ENCODE data around the gene CDK17.
A peak's percentile ranks its signal among the peaks of the same experiment; 100 is the strongest.
"Not testable (repeated sequence)": the region's sequence is repeated elsewhere in the genome, so short reads cannot be mapped to it uniquely, and the experiment has no call there.

The CDK17 gene

DNA sequence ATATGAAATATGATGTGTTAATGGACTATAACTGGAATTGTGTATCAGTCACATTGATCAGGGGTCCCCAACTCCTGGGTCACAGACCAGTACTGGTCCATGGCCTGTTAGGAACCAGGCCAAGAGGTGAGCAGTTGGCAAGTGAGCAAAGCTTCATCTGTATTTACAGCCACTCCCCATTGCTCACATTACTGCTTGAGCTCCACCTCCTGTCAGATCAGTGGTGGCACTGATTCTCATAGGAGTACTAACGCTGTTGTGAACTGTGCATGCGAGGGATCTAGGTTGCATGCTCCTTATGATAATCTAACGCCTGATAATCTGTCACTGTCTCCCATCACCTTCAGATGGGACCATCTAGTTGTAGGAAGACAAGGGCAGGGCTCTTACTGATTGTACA is 72.3 kb downstream of the CDK17 start:
- H3K9ac ChIP-seq (ENCODE audit: low read depth in 1 of 2, low read length in 2 of 2) = no peak overlapping the region
- H3K4me3 ChIP-seq (ENCODE audit: low read length in 2 of 2) = no peak overlapping the region
- no peak overlapping the region for H3K27ac ChIP-seq (ENCODE audit: low read depth in 2 of 2, low read length in 2 of 2)
- H3K36me3 ChIP-seq (ENCODE audit: control insufficient read depth in 2 of 2, insufficient read depth in 2 of 2, low read length in 2 of 2) = peaks cover 0 to 14% of the 10 kb centered on the region in 2 donors
- H3K9me3 ChIP-seq (ENCODE audit: control insufficient read depth in 2 of 2, low read length in 2 of 2) = no peaks in the 10 kb centered on the region
- no peaks in the 10 kb centered on the region for H3K27me3 ChIP-seq (ENCODE audit: control insufficient read depth in 2 of 2, insufficient read depth in 2 of 2, low read length in 2 of 2)
- no peaks in the 10 kb centered on the region for H3K4me1 ChIP-seq (ENCODE audit: control insufficient read depth in 2 of 2, insufficient read depth in 2 of 2, low read length in 2 of 2)

DNA sequence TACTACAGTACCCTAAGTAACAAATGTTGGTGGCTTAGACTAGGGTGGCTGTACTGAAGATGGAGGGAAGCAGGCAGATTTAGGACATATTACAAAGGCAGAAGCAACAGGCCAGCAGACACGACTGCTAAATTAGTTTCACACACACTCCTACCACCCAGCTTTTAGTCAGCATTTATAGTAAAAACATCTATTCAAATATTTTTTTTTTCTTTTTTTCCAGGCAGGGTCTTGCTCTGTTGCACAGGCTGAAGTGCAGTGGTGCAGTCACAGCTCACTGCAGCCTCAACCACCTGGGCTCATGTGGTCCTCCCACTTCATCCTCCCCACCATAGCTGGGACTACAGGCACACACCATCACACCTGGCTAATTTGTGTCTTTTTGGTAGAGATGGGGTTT is 72.9 kb downstream of the CDK17 start:
- H3K9me3 ChIP-seq (ENCODE audit: control insufficient read depth in 2 of 2, low read length in 2 of 2) = no peaks in the 10 kb centered on the region
- no peaks in the 10 kb centered on the region for H3K27me3 ChIP-seq (ENCODE audit: control insufficient read depth in 2 of 2, insufficient read depth in 2 of 2, low read length in 2 of 2)
- no peak overlapping the region for H3K4me3 ChIP-seq (ENCODE audit: low read length in 2 of 2)
- no peaks in the 10 kb centered on the region for H3K4me1 ChIP-seq (ENCODE audit: control insufficient read depth in 2 of 2, insufficient read depth in 2 of 2, low read length in 2 of 2)
- peaks cover 0 to 17% of the 10 kb centered on the region in 2 donors for H3K36me3 ChIP-seq (ENCODE audit: control insufficient read depth in 2 of 2, insufficient read depth in 2 of 2, low read length in 2 of 2)
- H3K27ac ChIP-seq (ENCODE audit: low read depth in 2 of 2, low read length in 2 of 2) = no peak overlapping the region
- H3K9ac ChIP-seq (ENCODE audit: low read depth in 1 of 2, low read length in 2 of 2) = no peak overlapping the region

DNA sequence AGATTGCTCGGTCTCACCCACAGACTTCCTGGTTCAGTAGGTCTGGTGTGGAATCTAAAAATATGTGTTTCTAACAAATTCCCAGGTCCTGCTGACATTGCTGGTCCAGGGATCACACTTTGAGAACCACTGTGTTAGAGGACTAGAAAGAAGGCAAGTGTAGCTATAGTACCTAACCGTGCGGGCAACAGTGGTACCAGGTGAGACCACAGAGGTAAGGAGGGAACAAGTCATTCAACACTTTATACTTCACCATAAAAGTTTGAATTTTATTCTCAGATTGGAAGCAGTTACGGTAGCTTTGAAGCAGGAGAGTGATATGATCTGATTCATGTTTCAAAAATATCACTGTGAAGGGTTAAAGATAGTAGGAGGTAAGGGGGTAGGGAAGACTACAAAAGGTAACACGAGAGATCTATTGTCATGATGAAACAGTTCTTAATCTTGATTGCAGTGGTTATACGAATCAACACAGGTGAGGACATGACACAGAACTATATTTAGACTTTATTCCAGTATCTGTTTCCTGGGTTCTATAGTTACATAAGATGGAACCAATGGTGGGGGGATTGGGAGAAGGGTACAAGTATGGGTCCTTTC is 73.5 kb downstream of the CDK17 start:
- Histone ChIP-seq H3K4me1 (ENCODE audit: control insufficient read depth in 2 of 2, insufficient read depth in 2 of 2, low read length in 2 of 2) (no peaks in the 10 kb centered on the region), H3K36me3 (ENCODE audit: control insufficient read depth in 2 of 2, insufficient read depth in 2 of 2, low read length in 2 of 2) (peaks cover 0 to 23% of the 10 kb centered on the region in 2 donors), H3K4me3 (ENCODE audit: low read length in 2 of 2) (no peak overlapping the region), H3K9me3 (ENCODE audit: control insufficient read depth in 2 of 2, low read length in 2 of 2) (no peaks in the 10 kb centered on the region), H3K9ac (ENCODE audit: low read depth in 1 of 2, low read length in 2 of 2) (no peak overlapping the region), H3K27me3 (ENCODE audit: control insufficient read depth in 2 of 2, insufficient read depth in 2 of 2, low read length in 2 of 2) (no peaks in the 10 kb centered on the region), H3K27ac (ENCODE audit: low read depth in 2 of 2, low read length in 2 of 2) (no peak overlapping the region)

DNA sequence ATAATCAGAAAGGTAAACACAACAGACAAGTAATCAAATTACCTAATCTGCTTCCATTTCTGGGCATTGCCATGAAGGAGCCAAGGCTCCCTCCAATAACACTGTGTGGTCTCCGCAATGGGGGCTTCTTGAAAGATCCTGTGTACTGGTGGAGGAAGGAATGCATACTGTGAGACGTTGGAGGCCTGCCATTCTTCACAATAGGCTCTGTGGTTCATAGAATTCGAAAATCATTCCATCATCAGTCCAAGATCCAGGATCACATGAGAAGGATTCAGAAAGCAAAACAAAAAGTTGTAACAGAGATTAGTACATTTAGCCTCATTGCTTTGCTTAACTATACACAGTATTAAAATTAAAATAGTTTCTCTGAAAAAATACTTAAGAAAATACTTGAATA is 76.3 kb downstream of the CDK17 start:
- Histone ChIP-seq H3K36me3 (ENCODE audit: control insufficient read depth in 2 of 2, insufficient read depth in 2 of 2, low read length in 2 of 2) (peaks cover 0 to 23% of the 10 kb centered on the region in 2 donors), H3K27me3 (ENCODE audit: control insufficient read depth in 2 of 2, insufficient read depth in 2 of 2, low read length in 2 of 2) (no peaks in the 10 kb centered on the region), H3K4me3 (ENCODE audit: low read length in 2 of 2) (no peak overlapping the region), H3K9ac (ENCODE audit: low read depth in 1 of 2, low read length in 2 of 2) (no peak overlapping the region), H3K4me1 (ENCODE audit: control insufficient read depth in 2 of 2, insufficient read depth in 2 of 2, low read length in 2 of 2) (no peaks in the 10 kb centered on the region), H3K27ac (ENCODE audit: low read depth in 2 of 2, low read length in 2 of 2) (no peak overlapping the region), H3K9me3 (ENCODE audit: control insufficient read depth in 2 of 2, low read length in 2 of 2) (no peaks in the 10 kb centered on the region)

DNA sequence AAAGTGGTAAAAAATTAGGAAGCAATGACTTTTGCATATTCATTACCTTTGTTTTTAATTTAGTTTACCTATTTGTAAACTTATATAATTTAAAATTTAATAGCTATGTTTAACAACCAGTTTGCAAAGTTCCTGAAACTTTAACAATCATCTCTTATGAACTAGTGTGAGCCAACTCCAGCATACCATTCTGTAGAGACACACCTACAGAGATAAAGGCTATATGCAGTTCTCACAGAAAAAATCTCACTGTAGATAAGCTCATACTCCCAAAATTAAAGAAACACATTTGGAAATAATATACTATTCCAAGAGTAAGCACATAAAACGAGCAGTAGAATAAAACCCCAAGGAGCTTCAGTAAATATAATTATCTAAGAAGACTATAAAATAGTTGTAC is 77.5 kb downstream of the CDK17 start:
- H3K4me1 ChIP-seq (ENCODE audit: control insufficient read depth in 2 of 2, insufficient read depth in 2 of 2, low read length in 2 of 2) = no peaks in the 10 kb centered on the region
- H3K9me3 ChIP-seq (ENCODE audit: control insufficient read depth in 2 of 2, low read length in 2 of 2) = no peaks in the 10 kb centered on the region
- no peak overlapping the region for H3K4me3 ChIP-seq (ENCODE audit: low read length in 2 of 2)
- H3K27ac ChIP-seq (ENCODE audit: low read depth in 2 of 2, low read length in 2 of 2) = no peak overlapping the region
- H3K27me3 ChIP-seq (ENCODE audit: control insufficient read depth in 2 of 2, insufficient read depth in 2 of 2, low read length in 2 of 2) = no peaks in the 10 kb centered on the region
- H3K9ac ChIP-seq (ENCODE audit: low read depth in 1 of 2, low read length in 2 of 2) = no peak overlapping the region
- H3K36me3 ChIP-seq (ENCODE audit: control insufficient read depth in 2 of 2, insufficient read depth in 2 of 2, low read length in 2 of 2) = peaks cover 0 to 23% of the 10 kb centered on the region in 2 donors

DNA sequence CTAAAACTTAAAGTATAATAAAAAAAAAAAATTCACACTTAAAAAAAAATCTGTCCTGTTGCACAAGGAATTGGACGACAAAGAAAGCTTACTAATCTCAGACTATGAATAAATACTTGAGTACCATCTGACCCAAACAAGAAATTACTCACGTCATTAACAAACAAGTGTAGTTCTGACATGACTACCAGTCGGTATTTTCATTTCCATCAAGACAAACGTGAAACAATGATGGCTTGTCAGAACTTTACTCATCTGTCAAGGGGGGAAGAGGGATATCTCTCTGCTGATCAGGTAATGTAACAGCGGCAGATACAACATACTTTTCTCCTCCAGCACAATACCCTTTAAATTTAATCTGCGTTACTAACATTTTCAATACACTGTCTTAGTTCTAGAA is 78.3 kb downstream of the CDK17 start:
- H3K9me3 ChIP-seq (ENCODE audit: control insufficient read depth in 2 of 2, low read length in 2 of 2) = no peaks in the 10 kb centered on the region
- H3K27me3 ChIP-seq (ENCODE audit: control insufficient read depth in 2 of 2, insufficient read depth in 2 of 2, low read length in 2 of 2) = no peaks in the 10 kb centered on the region
- no peak overlapping the region for H3K9ac ChIP-seq (ENCODE audit: low read depth in 1 of 2, low read length in 2 of 2)
- no peak overlapping the region for H3K27ac ChIP-seq (ENCODE audit: low read depth in 2 of 2, low read length in 2 of 2)
- H3K4me3 ChIP-seq (ENCODE audit: low read length in 2 of 2) = no peak overlapping the region
- H3K4me1 ChIP-seq (ENCODE audit: control insufficient read depth in 2 of 2, insufficient read depth in 2 of 2, low read length in 2 of 2) = no peaks in the 10 kb centered on the region
- peaks cover 0 to 23% of the 10 kb centered on the region in 2 donors for H3K36me3 ChIP-seq (ENCODE audit: control insufficient read depth in 2 of 2, insufficient read depth in 2 of 2, low read length in 2 of 2)

DNA sequence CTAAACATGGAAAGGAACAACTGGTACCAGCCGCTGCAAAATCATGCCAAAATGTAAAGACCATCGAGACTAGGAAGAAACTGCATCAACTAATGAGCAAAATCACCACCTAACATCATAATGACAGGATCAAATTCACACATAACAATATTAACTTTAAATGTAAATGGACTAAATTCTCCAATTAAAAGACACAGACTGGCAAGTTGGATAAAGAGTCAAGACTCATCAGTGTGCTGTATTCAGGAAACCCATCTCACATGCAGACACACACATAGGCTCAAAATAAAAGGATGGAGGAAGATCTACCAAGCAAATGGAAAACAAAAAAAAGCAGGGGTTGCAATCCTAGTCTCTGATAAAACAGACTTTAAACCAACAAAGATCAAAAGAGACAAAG is 82.4 kb downstream of the CDK17 start:
- not testable (repeated sequence) for H3K9me3 ChIP-seq (ENCODE audit: control insufficient read depth in 2 of 2, low read length in 2 of 2); H3K27me3 ChIP-seq (ENCODE audit: control insufficient read depth in 2 of 2, insufficient read depth in 2 of 2, low read length in 2 of 2); H3K4me1 ChIP-seq (ENCODE audit: control insufficient read depth in 2 of 2, insufficient read depth in 2 of 2, low read length in 2 of 2); H3K4me3 ChIP-seq (ENCODE audit: low read length in 2 of 2); H3K9ac ChIP-seq (ENCODE audit: low read depth in 1 of 2, low read length in 2 of 2); H3K27ac ChIP-seq (ENCODE audit: low read depth in 2 of 2, low read length in 2 of 2)
- peaks cover 0 to 11% of the 10 kb centered on the region in 2 donors for H3K36me3 ChIP-seq (ENCODE audit: control insufficient read depth in 2 of 2, insufficient read depth in 2 of 2, low read length in 2 of 2)

DNA sequence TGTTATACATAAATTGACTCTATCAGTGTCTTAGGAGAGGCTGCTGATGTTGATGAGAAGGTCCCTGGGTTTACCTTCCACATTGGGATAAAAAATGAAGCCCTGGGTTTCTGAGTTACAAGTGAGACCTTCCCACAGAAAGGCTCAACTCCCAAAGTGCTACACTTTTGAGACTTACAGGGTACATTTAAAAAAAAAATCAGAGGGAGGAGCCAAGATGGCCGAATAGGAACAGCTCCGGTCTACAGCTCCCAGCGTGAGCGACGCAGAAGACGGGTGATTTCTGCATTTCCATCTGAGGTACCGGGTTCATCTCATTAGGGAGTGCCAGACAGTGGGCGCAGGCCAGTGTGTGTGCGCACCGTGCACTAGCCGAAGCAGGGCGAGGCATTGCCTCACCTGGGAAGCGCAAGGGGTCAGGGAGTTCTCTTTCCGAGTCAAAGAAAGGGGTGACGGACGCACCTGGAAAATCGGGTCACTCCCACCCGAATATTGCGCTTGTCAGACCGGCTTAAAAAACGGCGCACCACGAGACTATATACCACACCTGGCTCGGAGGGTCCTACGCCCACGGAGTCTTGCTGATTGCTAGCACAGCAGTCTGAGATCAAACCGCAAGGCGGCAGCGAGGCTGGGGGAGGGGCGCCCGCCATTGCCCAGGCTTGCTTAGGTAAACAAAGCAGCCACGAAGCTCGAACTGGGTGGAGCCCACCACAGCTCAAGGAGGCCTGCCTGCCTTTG is 84.3 kb downstream of the CDK17 start:
- not testable (repeated sequence) for H3K9me3 ChIP-seq (ENCODE audit: control insufficient read depth in 2 of 2, low read length in 2 of 2); H3K36me3 ChIP-seq (ENCODE audit: control insufficient read depth in 2 of 2, insufficient read depth in 2 of 2, low read length in 2 of 2); H3K27me3 ChIP-seq (ENCODE audit: control insufficient read depth in 2 of 2, insufficient read depth in 2 of 2, low read length in 2 of 2); H3K4me1 ChIP-seq (ENCODE audit: control insufficient read depth in 2 of 2, insufficient read depth in 2 of 2, low read length in 2 of 2)
- Histone ChIP-seq H3K9ac (ENCODE audit: low read depth in 1 of 2, low read length in 2 of 2) (peak overlapping the region in 1 of 2 donors; percentile 7), H3K4me3 (ENCODE audit: low read length in 2 of 2) (peak overlapping the region; percentile 50 to 64), H3K27ac (ENCODE audit: low read depth in 2 of 2, low read length in 2 of 2) (peak overlapping the region; percentile 10 to 56)

DNA sequence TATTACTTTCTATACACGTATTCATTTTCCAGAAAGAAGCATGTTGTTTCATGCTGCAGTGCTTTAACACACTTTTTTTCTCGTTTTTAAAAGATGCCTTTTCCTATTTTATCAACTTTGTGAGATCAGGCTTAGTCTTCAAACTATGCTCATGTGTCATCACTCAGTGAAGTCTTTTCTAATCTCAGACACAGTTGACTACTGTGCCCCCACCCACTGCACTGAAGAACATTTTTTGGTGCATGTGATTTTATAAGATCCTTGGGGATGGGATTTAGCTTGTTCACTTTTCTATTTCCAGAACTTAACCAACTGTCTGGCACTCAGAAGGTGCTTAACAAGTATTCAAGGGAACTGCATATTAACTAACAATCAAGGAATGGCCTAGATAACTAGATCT is 85.5 kb downstream of the CDK17 start:
- Histone ChIP-seq H3K27ac (ENCODE audit: low read depth in 2 of 2, low read length in 2 of 2) (no peak overlapping the region), H3K9me3 (ENCODE audit: control insufficient read depth in 2 of 2, low read length in 2 of 2) (no peaks in the 10 kb centered on the region), H3K27me3 (ENCODE audit: control insufficient read depth in 2 of 2, insufficient read depth in 2 of 2, low read length in 2 of 2) (no peaks in the 10 kb centered on the region)

DNA sequence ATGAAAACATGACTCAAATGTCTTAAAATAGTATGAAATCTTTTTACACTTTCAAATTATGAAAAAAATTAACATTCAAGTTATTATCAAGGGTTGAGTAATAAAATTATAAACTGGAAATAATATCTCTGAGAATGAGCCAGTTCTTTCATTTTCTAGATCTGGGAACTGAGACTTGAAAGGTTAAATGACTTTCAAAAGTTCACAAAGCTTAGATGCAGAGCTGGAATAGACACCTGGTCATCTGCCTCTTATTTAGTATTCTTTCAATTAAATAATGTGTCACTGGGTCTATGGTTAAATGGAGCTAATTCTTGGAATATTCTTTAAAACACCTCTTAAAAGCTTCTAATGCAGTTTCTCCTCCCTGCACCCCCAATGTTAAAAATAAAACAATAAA is 86.6 kb downstream of the CDK17 start:
- no peaks in the 10 kb centered on the region for H3K27me3 ChIP-seq (ENCODE audit: control insufficient read depth in 2 of 2, insufficient read depth in 2 of 2, low read length in 2 of 2)
- no peaks in the 10 kb centered on the region for H3K4me1 ChIP-seq (ENCODE audit: control insufficient read depth in 2 of 2, insufficient read depth in 2 of 2, low read length in 2 of 2)
- H3K27ac ChIP-seq (ENCODE audit: low read depth in 2 of 2, low read length in 2 of 2) = no peak overlapping the region
- no peaks in the 10 kb centered on the region for H3K9me3 ChIP-seq (ENCODE audit: control insufficient read depth in 2 of 2, low read length in 2 of 2)
- H3K9ac ChIP-seq (ENCODE audit: low read depth in 1 of 2, low read length in 2 of 2) = no peak overlapping the region
- H3K36me3 ChIP-seq (ENCODE audit: control insufficient read depth in 2 of 2, insufficient read depth in 2 of 2, low read length in 2 of 2) = peaks cover 0 to 8% of the 10 kb centered on the region in 2 donors
- H3K4me3 ChIP-seq (ENCODE audit: low read length in 2 of 2) = no peak overlapping the region

More for the DNA sequence above, 85.5 kb downstream of the CDK17 start:
- H3K4me3 ChIP-seq (ENCODE audit: low read length in 2 of 2) = no peak overlapping the region
- H3K36me3 ChIP-seq (ENCODE audit: control insufficient read depth in 2 of 2, insufficient read depth in 2 of 2, low read length in 2 of 2) = peaks cover 0 to 8% of the 10 kb centered on the region in 2 donors
- H3K9ac ChIP-seq (ENCODE audit: low read depth in 1 of 2, low read length in 2 of 2) = no peak overlapping the region
- no peaks in the 10 kb centered on the region for H3K4me1 ChIP-seq (ENCODE audit: control insufficient read depth in 2 of 2, insufficient read depth in 2 of 2, low read length in 2 of 2)
